Femur (tissue), 1 donor: ENCODE data around the gene ZNF44.

Experiments used
- DNase-seq: peaks from one replicate; pipeline ENCODE4 v3.0.0-alpha.2; 2017

Gene ZNF44

GRCh38 chr19:12260861-12261260, 33.8 kb downstream of the ZNF44 start:
- DNase-seq = no peak

GRCh38 chr19:12260236-12260635, 34.4 kb downstream of the ZNF44 start:
- DNase-seq = no peak

GRCh38 chr19:12255372-12255771, 39.3 kb downstream of the ZNF44 start:
- DNase-seq = no peak

DNA sequence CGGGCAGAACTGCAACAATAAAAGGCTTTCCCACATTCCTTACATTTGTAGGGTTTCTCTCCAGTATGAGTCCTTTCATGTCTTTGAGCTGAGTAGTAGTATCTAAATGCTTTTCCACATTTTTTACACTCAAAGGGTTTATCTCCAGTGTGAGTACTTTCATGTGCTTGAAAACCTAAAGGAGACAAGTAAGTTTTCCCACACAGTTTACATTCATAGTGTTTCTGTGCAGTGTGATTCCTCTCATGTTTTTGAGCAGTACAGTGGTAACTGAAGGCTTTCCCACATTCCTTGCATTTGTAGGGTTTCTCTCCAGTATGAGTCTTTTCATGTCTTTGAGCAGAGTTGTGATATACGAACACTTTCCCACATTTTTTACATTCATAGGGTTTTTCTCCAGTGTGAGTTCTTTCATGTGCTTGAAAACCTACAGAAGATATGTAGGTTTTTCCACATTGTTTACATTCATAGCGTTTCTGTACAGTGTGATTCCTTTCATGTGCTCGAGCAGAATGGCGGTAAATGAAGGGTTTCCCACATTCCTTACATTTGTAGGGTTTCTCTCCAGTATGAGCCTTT, 47.0 kb downstream of the ZNF44 start:
- DNase-seq = no peak

- no peak for DNase-seq
These were observed 50.3 kb downstream of the ZNF44 start for GRCh38 chr19:12244370-12244769.

- no peak for DNase-seq
These were observed 57.4 kb downstream of the ZNF44 start for GRCh38 chr19:12237143-12237839.

GRCh38 chr19:12232961-12233360, 61.7 kb downstream of the ZNF44 start:
- no peak for DNase-seq

GRCh38 chr19:12230751-12231733, 63.6 kb downstream of the ZNF44 start:
- DNase-seq = no peak

DNA sequence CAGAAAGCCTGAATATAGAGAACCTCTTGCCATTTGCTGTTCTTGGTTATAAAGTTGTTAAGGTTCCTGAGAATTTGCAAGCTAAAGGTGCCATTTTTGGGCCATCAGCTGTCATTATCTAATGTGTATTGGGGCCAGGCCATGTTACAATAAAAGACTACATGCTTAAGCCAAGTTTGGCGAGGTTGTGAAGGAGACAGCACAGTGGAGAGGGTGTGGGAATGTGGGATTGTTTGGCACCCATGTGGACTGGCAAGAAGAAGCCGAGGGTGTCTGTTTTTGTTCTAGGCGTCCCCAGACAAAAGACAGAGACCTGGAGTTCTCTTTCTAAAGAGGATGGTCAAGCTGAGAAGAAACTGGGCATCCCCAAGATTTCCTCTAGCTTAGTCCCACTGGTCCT, 64.7 kb downstream of the ZNF44 start:
- DNase-seq = no peak

- DNase-seq = no peak
These were observed 70.0 kb downstream of the ZNF44 start for GRCh38 chr19:12224676-12225075.

DNA sequence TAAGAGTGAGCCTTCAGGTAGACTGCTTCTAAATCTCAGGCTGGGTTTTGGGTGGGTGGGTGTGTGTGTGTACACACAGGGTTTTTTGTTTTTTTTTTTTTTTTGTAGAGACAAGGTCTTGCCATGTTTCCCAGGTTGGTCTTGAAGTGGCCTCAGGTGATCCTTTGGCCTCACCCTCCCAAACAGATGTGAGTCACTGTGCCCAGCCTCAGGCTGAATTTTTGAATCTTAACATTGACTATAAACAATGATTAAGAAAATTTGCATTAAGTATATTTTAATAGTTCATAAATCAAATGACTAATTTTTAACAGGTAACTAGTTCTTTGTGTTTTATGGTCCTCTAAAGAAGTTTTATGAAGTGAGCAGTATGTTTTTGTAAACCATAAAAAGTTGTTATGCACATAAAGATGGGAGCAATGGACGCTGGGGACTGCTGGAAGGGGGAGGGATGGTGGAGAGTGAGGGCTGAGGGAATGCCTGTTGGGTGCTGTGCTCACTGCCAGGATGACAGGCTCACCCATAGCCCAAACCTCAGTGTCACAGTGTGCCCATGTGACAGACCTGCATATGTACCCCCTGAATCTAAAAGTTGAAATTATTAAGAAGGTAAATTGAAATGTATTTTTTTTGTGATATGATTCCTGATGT, 71.6 kb downstream of the ZNF44 start:
- no peak for DNase-seq
